ENCODE measurements around the gene PEMT. TPM values are rescaled to one million over a fixed set of nuclear protein-coding genes. Genes with fewer than 3 reads are reported as not detected.

The PEMT gene
- total and polyA plus RNA-seq, 2 experiments from 2014 or later = 54.8 to 55.2 TPM

DNA sequence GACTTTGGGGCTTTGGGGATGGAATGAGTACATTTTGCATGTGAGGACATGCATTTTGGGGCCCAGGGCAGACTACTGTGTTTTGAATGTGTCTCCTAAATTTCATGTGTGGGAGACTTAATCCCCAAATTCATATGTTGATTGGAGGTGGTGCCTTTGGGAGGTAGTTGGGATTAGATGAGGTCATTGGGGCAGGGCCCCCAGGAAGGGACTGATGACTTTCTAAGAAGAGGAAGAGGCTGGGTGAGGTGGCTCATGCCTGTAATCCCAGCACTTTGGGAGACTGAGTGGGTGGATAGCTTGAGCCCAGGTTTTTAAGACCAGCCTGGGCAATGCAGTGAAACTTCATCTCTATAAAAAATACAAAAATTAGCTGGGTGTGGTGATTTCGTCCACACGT lies 47.0 kb upstream of the PEMT start (continued):
- TF ChIP-seq JUNB (IDR thresholded peaks at IDR 0.05; ENCODE audit: unreplicated experiment) = no peak
- TF ChIP-seq NANOG (IDR thresholded peaks at IDR 0.05; ENCODE audit: borderline replicate concordance) = no peak
- no peak for TF ChIP-seq POLR2AphosphoS5 (IDR thresholded peaks at IDR 0.05; ENCODE audit: low read depth)
- TF ChIP-seq EZH2 (IDR thresholded peaks at IDR 0.05; ENCODE audit: low read depth, unreplicated experiment) = no peak

GRCh38 chr17:17636272-17636885 lies 44.9 kb upstream of the PEMT start:
- peaks cover 2% of the 10 kb centered on the region for H3K27me3 Mint-ChIP-seq (ENCODE audit: insufficient read depth, low read depth, poor library complexity)
- Histone ChIP-seq H3F3A (replicated peaks; ENCODE audit: low read depth) (no peaks in the 10 kb centered on the region), H3K4me2 (no peak overlapping the region), H3K9me2 (ENCODE audit: insufficient read depth) (no peaks in the 10 kb centered on the region), H3K4me1 (ENCODE audit: insufficient read depth) (0 out of 2 replicates have a peak, but pooled peaks cover 7% of the 10 kb centered on the region), H3K27me3 (ENCODE audit: insufficient read depth) (no peaks in the 10 kb centered on the region), H3K36me3 (ENCODE audit: insufficient read depth) (no peaks in the 10 kb centered on the region), H4K20me1 (replicated peaks; ENCODE audit: insufficient read depth) (no peaks in the 10 kb centered on the region), H2AFZ (no peak overlapping the region), H3K79me2 (replicated peaks; ENCODE audit: insufficient read depth) (no peaks in the 10 kb centered on the region), H3K4me3 (no peak overlapping the region), H3K27ac (ENCODE audit: low read depth) (no peak overlapping the region)
- peaks cover 16% of the 10 kb centered on the region for H3K9me3 Mint-ChIP-seq
- peaks cover 5% of the 10 kb centered on the region for H3K4me1 Mint-ChIP-seq
- H3K27ac Mint-ChIP-seq = no peak overlapping the region
- H3K36me3 Mint-ChIP-seq (ENCODE audit: low read depth) = peaks cover 6% of the 10 kb centered on the region; the same call in 1 of the 3 replicates
- H3K4me3 Mint-ChIP-seq = no peak overlapping the region
- DNase-seq (ENCODE audit: low spot score) = no peak
- ATAC-seq = no peak
- TF ChIP-seq REST (IDR thresholded peaks at IDR 0.05; ENCODE audit: unreplicated experiment) (no peak), CREB1 (CRISPR knock-in tag; IDR thresholded peaks at IDR 0.05; ENCODE audit: low read depth) (no peak), JUNB (IDR thresholded peaks at IDR 0.05; ENCODE audit: unreplicated experiment) (no peak), STAT1 (IDR thresholded peaks at IDR 0.05; ENCODE audit: unreplicated experiment) (no peak), CTCF (conservative IDR thresholded peaks at IDR 0.05; ENCODE audit: low read depth in 2 of 2) (no peak), ZNF331 (CRISPR knock-in tag; IDR thresholded peaks at IDR 0.05; ENCODE audit: low read depth) (no peak), EZH2phosphoT487 (IDR thresholded peaks at IDR 0.05; ENCODE audit: unreplicated experiment) (no peak), POLR2AphosphoS5 (IDR thresholded peaks at IDR 0.05; ENCODE audit: low read depth) (no peak), ZNF114 (CRISPR knock-in tag; IDR thresholded peaks at IDR 0.05) (no peak)
- TF ChIP-seq, protein P1, sequence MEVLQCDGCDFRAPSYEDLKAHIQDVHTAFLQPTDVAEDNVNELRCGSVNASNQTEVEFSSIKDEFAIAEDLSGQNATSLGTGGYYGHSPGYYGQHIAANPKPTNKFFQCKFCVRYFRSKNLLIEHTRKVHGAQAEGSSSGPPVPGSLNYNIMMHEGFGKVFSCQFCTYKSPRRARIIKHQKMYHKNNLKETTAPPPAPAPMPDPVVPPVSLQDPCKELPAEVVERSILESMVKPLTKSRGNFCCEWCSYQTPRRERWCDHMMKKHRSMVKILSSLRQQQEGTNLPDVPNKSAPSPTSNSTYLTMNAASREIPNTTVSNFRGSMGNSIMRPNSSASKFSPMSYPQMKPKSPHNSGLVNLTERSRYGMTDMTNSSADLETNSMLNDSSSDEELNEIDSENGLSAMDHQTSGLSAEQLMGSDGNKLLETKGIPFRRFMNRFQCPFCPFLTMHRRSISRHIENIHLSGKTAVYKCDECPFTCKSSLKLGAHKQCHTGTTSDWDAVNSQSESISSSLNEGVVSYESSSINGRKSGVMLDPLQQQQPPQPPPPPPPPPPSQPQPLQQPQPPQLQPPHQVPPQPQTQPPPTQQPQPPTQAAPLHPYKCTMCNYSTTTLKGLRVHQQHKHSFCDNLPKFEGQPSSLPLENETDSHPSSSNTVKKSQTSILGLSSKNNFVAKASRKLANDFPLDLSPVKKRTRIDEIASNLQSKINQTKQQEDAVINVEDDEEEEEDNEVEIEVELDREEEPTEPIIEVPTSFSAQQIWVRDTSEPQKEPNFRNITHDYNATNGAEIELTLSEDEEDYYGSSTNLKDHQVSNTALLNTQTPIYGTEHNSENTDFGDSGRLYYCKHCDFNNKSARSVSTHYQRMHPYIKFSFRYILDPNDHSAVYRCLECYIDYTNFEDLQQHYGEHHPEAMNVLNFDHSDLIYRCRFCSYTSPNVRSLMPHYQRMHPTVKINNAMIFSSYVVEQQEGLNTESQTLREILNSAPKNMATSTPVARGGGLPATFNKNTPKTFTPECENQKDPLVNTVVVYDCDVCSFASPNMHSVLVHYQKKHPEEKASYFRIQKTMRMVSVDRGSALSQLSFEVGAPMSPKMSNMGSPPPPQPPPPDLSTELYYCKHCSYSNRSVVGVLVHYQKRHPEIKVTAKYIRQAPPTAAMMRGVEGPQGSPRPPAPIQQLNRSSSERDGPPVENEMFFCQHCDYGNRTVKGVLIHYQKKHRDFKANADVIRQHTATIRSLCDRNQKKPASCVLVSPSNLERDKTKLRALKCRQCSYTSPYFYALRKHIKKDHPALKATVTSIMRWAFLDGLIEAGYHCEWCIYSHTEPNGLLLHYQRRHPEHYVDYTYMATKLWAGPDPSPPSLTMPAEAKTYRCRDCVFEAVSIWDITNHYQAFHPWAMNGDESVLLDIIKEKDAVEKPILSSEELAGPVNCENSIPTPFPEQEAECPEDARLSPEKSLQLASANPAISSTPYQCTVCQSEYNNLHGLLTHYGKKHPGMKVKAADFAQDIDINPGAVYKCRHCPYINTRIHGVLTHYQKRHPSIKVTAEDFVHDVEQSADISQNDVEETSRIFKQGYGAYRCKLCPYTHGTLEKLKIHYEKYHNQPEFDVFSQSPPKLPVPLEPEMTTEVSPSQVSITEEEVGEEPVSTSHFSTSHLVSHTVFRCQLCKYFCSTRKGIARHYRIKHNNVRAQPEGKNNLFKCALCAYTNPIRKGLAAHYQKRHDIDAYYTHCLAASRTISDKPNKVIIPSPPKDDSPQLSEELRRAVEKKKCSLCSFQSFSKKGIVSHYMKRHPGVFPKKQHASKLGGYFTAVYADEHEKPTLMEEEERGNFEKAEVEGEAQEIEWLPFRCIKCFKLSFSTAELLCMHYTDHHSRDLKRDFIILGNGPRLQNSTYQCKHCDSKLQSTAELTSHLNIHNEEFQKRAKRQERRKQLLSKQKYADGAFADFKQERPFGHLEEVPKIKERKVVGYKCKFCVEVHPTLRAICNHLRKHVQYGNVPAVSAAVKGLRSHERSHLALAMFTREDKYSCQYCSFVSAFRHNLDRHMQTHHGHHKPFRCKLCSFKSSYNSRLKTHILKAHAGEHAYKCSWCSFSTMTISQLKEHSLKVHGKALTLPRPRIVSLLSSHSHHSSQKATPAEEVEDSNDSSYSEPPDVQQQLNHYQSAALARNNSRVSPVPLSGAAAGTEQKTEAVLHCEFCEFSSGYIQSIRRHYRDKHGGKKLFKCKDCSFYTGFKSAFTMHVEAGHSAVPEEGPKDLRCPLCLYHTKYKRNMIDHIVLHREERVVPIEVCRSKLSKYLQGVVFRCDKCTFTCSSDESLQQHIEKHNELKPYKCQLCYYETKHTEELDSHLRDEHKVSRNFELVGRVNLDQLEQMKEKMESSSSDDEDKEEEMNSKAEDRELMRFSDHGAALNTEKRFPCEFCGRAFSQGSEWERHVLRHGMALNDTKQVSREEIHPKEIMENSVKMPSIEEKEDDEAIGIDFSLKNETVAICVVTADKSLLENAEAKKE (CRISPR knock-in tag; IDR thresholded peaks at IDR 0.05) = no peak
- TF ChIP-seq, protein P2, sequence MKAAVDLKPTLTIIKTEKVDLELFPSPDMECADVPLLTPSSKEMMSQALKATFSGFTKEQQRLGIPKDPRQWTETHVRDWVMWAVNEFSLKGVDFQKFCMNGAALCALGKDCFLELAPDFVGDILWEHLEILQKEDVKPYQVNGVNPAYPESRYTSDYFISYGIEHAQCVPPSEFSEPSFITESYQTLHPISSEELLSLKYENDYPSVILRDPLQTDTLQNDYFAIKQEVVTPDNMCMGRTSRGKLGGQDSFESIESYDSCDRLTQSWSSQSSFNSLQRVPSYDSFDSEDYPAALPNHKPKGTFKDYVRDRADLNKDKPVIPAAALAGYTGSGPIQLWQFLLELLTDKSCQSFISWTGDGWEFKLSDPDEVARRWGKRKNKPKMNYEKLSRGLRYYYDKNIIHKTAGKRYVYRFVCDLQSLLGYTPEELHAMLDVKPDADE (IDR thresholded peaks at IDR 0.05) = no peak
